GM12874 (cell line): ENCODE data around the gene COP1.

ENCODE experiments used
- TF ChIP-seq, protein P1 (sequence below): IDR thresholded peaks from 2 replicates; pipeline ENCODE4 v1.5.1; 2011; ENCODE audit warnings: low read depth, mild to moderate bottlenecking, control low read depth, low read length, moderate library complexity; ENCODE audit not compliant: insufficient read depth

The COP1 gene

DNA sequence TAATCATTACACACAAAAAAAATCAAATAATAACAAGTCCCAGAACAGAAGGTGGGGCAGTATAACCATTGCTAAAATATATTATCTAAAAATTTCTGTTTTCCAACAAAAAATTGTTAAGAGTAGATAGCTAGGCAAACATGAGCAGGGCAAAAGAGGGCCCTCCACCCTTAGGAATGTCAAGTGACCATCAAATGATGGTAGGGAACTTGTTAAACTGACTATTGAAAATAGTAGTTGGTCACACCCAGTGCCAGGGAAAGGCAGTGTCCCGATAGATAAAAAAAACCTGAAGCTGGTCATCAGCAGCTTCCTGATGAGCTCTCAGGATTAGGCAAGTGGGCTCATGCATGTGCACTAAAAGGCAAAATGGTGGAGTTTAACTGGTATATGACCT, 18.4 kb upstream of the COP1 start:
- TF ChIP-seq, protein P1, sequence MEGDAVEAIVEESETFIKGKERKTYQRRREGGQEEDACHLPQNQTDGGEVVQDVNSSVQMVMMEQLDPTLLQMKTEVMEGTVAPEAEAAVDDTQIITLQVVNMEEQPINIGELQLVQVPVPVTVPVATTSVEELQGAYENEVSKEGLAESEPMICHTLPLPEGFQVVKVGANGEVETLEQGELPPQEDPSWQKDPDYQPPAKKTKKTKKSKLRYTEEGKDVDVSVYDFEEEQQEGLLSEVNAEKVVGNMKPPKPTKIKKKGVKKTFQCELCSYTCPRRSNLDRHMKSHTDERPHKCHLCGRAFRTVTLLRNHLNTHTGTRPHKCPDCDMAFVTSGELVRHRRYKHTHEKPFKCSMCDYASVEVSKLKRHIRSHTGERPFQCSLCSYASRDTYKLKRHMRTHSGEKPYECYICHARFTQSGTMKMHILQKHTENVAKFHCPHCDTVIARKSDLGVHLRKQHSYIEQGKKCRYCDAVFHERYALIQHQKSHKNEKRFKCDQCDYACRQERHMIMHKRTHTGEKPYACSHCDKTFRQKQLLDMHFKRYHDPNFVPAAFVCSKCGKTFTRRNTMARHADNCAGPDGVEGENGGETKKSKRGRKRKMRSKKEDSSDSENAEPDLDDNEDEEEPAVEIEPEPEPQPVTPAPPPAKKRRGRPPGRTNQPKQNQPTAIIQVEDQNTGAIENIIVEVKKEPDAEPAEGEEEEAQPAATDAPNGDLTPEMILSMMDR, result no peak

DNA sequence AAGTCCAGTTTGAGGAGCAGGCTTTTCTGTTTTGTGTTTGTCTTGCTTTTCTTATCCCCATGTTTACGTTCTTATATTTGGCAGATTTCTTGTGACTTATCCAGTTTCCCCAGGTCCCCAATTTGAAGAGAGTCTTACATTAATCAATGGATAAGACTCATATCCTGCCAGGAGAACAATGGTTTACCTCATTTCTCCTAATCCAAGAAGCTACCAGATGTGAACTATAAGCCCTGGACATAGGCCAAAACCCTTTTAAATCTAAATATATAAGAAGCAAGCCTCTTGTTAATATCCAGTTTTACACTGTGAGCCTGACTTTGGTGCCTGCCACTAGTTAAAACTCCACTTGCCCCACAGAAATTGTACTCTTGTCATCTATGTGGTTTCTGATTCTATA, 15.1 kb upstream of the COP1 start:
- TF ChIP-seq, protein P1, result no peak

DNA sequence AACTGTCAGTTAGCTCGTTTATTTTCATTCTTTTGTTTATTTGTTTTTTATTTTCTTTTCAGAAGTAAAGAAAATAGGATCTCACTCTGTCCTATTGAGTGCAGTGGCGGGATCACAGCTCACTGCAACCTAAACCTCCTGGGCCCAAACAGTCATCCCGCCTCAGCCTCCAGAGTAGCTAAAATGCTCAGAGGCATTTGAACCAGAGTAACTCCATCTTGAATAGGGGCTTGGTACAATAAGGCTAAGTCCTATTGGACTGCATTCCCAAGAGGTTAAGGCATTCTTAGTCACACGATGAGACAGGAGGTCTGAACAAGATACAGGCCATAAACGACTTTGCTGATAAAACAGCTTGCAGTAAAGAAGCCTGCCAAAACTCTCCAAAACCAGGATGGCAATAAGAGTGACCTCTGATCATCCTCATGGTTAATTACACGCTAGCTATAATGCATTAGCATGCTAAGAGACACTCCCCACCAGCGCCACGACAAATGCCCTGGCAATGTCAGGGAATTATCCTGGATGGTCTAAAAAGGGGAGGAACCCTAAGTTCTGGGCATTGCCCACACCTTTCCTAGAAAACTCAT, 13.1 kb upstream of the COP1 start:
- TF ChIP-seq, protein P1, result no peak

DNA sequence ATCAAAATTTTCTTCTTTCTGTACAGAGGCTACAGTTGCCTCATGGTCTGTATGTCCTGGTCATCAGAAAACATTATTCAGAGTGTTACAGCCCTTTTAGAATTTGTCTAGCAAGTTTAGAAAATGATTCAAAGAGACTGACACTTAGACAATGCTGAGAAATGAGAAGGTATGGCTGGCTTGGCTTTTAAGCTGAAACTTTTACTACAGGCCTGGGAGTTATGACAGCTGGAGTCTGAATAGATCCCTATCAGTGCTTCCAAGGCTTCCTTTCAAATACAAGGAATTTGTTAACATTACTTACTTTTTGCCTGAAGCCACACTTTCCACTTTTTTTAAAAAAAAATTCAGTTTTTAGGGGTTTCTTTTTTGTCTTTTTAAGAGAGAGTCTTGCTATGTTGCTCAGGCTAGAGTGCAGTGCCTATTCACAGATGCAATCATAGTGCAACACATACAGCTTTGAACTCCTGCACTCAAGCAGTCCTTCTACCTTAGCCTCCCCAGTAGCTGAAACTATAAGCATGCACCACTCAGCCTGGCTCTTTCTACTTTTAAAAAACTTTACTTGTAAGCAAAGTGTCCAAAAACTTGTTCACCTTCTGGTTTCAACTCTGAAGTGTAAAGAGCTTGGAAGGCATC, 10.5 kb upstream of the COP1 start:
- TF ChIP-seq, protein P1, result no peak

DNA sequence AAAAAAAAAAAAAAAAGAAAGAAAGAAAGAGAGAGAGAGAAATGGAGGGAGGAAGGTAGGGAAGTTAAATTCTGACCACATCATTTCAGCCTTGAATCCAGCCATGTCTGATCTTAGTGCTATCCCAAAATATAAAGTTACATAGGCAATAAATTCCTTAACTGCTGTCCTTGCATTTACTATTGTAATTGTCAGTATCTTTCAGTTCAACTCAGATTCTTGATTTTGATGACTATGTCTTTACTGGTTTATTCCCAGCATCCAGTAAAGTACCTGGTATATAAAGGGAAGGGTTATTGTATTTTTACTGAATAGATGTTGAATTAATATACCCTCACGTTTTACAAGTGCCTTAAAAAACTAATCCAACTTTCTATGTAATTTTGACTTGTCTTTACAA, 8.9 kb upstream of the COP1 start:
- TF ChIP-seq, protein P1, result no peak

DNA sequence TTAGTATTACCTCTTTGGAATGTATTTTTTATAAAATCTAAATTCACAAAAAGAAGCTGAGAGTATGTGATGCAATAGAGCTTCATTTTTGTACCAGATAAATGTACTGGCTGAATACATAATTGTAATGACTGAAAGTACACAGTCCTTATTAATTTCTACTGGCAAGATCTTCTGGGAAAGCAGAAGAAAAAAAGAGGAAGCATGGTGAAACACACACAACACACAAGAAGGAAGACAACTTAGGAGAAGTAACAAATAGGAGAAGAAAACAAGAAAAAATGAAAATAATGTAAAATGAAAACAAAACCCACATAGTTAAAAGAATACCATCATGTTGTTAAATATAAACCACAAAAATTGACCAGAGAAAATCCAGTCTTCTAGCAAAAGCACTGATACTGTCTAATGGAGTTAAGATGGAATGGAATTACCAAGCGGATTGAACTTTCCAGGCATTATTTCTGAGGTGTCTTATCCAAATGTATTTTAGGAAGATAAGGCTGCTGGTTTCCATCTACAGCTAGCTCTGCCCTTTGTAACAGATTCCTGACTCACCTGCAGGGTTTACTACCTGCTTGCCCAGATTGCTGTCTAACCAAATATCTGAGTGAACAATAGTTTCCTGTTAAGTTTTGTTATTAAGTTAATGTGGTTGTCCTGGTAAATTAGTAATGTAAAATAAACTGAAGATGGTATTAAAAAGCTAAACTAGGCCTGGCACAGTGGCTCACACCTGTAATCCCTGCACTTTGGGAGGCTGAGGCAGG, 4.5 kb upstream of the COP1 start:
- TF ChIP-seq, protein P1, result no peak

DNA sequence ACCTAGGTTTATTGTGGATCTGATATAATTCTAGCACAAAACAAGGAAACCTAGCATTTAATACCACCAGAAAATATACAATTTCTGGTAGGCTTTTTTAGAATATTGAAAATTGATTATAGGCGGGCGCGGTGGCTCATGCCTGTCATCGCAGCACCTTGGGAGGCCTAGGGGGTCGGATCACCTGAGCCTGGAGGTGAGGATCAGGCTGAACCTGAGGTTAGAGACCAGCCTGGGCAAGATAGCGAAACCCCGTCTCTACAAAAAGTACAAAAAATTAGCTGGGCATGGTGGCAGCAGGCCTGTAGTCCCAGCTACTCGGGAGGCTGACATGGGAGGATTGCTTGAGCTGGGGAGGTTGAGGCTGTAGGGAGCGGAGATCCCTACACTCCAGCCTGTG, 948 bp upstream of the COP1 start:
- TF ChIP-seq, protein P1, result no peak
